Measurements from ENCODE around the gene REEP2.

GRCh38 chr5:138466900-138467710 lies 28.2 kb downstream of the REEP2 start:
- TF ChIP-seq CTCF (IDR thresholded peaks at IDR 0.05) (no peak), POLR2A (IDR thresholded peaks at IDR 0.05) (no peak)

Measured in thyroid gland (tissue), 4 donors.